Activated naive CD4-positive, alpha-beta T cell treated with anti-CD3 and anti-CD28 coated beads, Interleukin-2, amount 10 ng/mL, durations not matched to agents 5 hours and 36 hours (primary cell): ENCODE measurements around the gene TPSB2. TPM values are rescaled to one million over a fixed set of nuclear protein-coding genes. Genes with fewer than 3 reads are reported as not detected.

Experiments used
- total RNA-seq, 2 experiments: library from RNA; stranded (reverse); gene quantifications; one replicate each; pipeline ENCODE4 v1.2.3, GENCODE V29; 2021

TPSB2 gene
- not detected for total RNA-seq

GRCh38 chr16:1230084-1230470, at the start of gene TPSB2:
TSS of gene TPSB2 (minus strand) at chr16:1230184. CDS start at chr16:1229951, 233 bp downstream.

DNA sequence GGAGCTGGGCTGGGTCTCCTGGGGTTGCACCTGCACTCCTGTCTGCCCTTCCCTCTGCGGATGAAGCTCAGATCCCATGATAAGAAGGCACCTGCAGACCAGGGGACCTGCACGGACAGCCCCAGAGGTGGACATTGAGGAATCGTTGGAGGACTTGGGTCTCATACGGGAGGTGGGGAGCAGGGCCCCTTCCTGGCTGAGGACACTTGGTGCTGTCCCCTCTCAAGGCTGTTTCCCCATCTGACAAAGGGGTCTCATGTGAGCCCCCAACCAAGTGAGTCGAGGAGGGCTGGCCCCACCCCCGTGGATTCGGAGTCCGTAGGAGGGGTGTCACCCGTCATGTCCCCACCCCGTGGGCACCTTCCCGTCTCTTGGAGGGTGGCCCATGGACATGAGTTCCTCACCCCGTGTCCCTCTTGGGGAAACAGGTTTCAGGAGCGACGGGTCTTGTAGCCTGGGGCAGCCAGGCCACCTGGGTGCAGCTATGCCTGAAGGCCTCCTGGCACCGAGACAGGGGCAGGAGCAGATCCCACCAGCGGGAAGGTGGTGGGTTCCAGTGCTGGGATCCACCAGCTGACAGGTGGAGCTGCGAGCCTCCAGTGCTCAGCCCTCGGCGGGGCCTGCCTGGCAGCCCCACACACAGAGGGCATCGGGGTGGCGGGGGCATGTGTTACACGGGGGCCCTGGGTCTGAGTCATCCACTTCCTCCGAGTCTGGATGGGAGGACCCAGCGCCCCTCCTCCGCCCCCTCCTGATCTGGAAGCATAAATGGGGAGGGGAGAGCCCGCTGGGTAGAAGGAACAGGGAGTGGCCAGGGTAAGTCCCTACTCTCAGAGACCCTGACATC, 25.5 kb upstream of the TPSB2 start, which contains the start of gene TPSD1:
TPSD1 (plus strand) TSS at position 794 of the 847 bp plus-strand sequence. CDS start 212 bp downstream, outside the sequence.

GRCh38 chr16:1240436-1240835, 10.5 kb upstream of the TPSB2 start, which contains the start of gene TPSAB1:
TSS of gene TPSAB1 (plus strand) at chr16:1240705. CDS start at chr16:1240939, 234 bp downstream.

DNA sequence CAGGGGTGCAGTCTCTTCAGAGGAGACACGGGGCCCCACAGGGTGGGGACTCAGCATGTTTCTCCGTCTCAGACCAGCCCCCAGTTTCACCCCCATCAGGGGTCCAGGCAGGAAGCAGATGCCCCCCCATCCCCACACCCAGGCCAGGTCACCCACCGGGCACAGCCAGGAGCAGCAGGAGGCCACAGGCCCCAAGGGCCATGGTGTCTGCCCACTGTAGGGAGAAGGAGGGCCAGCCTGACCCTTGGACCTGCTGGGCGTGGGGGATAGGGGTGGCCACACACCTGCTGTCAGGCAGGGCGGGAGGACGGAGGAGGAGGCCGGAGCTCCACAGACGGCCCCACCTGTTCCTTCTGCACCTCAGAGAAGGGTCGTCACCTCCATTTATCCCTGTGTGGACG, 4.9 kb downstream of the TPSB2 start, which contains the start of gene TPSG1:
TPSG1 (minus strand) TSS at position 218 of the 401 bp plus-strand sequence; CDS start at position 202, 16 bp downstream.

Other genes starting within 250 kb of the TPSB2 start
- under 1 TPM in 1 of 2 experiments, not detected in 1; 0.08 TPM for gene SOX8, start 248.4 kb downstream of the TPSB2 start, total RNA-seq
- not detected for gene SSTR5, start 157.4 kb downstream of the TPSB2 start, total RNA-seq
- gene C1QTNF8, start 133.9 kb downstream of the TPSB2 start, total RNA-seq = not detected
- gene CACNA1H, start 77.1 kb downstream of the TPSB2 start, total RNA-seq = 1 to 10 TPM; 1.9 TPM
- gene TPSG1, start 4.9 kb downstream of the TPSB2 start, total RNA-seq = not detected
- gene TPSAB1, start 10.5 kb upstream of the TPSB2 start, total RNA-seq = not detected
- not detected for gene TPSD1, start 25.9 kb upstream of the TPSB2 start, total RNA-seq
- gene UBE2I, start 79.5 kb upstream of the TPSB2 start, total RNA-seq = 100 to 1,000 TPM; 165 to 201 TPM
- gene BAIAP3, start 103.5 kb upstream of the TPSB2 start, total RNA-seq = 1 to 10 TPM; 1.4 to 1.7 TPM
- 10 to 100 TPM; 34.5 to 38.1 TPM for gene TSR3, start 121.7 kb upstream of the TPSB2 start, total RNA-seq
- gene GNPTG, start 121.7 kb upstream of the TPSB2 start, total RNA-seq = 10 to 100 TPM; 37.3 to 40.1 TPM
- 10 to 100 TPM; 46.5 to 51.1 TPM for gene UNKL, start 184.5 kb upstream of the TPSB2 start, total RNA-seq
- gene UQCC4, start 190.6 kb upstream of the TPSB2 start, total RNA-seq = 10 to 100 TPM; 11.5 to 14.0 TPM
- gene PERCC1, start 200.9 kb upstream of the TPSB2 start, total RNA-seq = under 1 TPM in 1 of 2 experiments, not detected in 1; 0.73 TPM
- gene CCDC154, start 214.4 kb upstream of the TPSB2 start, total RNA-seq = 1 to 10 TPM; 2.7 to 3.7 TPM
- 10 to 100 TPM; 61.3 to 66.5 TPM for gene CLCN7, start 244.8 kb upstream of the TPSB2 start, total RNA-seq